CD14-positive monocyte (primary cell): ENCODE data around the gene KMT2C. TPM values are rescaled to one million over a fixed set of nuclear protein-coding genes. Genes with fewer than 3 reads are reported as not detected.
A peak's percentile ranks its signal among the peaks of the same experiment; 100 is the strongest.
"Not testable (repeated sequence)": the region's sequence is repeated elsewhere in the genome, so short reads cannot be mapped to it uniquely, and the experiment has no call there.

ENCODE experiments used
- DNase-seq, 3 donors: peaks; one replicate each; pipeline ENCODE4 v3.0.0-alpha.2; 2011 to 2022
- H2AFZ ChIP-seq: 2 replicates; pipeline ENCODE4 v1.6.0; 2012; ENCODE audit warnings: mild to moderate bottlenecking, low read depth, low read length, inconsistent platforms; ENCODE audit not compliant: insufficient read depth, poor library complexity, severe bottlenecking
- H3K27ac ChIP-seq, 2 donors: 1 replicate in 1 of 2; 2 replicates in 1 of 2; pipeline ENCODE4 v1.5.1; 2012 to 2013; ENCODE audit warnings: low read length in 2 of 2, control low read depth in 1 of 2, inconsistent platforms in 1 of 2, low read depth in 1 of 2, mild to moderate bottlenecking in 1 of 2
- H3K27me3 ChIP-seq, 2 donors: one replicate each; pipeline versions ENCODE4 v1.6.0 to v1.6.1; 2011 to 2013; ENCODE audit warnings: low read length in 2 of 2; ENCODE audit not compliant: control insufficient read depth in 2 of 2, insufficient read depth in 2 of 2
- H3K36me3 ChIP-seq, 2 donors: replicated peaks in 1 of 2; 1 replicate in 1 of 2; 2 replicates in 1 of 2; pipeline versions ENCODE4 v1.5.1 to v1.6.1; 2012 to 2013; ENCODE audit warnings: low read length in 2 of 2, control low read depth in 1 of 2, inconsistent platforms in 1 of 2, mild to moderate bottlenecking in 1 of 2; ENCODE audit not compliant: insufficient read depth in 2 of 2, control insufficient read depth in 1 of 2
- H3K4me1 ChIP-seq, 2 donors: 1 replicate in 1 of 2; 2 replicates in 1 of 2; pipeline versions ENCODE4 v1.5.1 to v1.6.1; 2012 to 2013; ENCODE audit warnings: low read length in 2 of 2, control low read depth in 1 of 2, inconsistent platforms in 1 of 2, mild to moderate bottlenecking in 1 of 2, moderate library complexity in 1 of 2; ENCODE audit not compliant: insufficient read depth in 2 of 2, control insufficient read depth in 1 of 2
- H3K4me2 ChIP-seq: replicated peaks from 2 replicates; pipeline ENCODE3; 2012; ENCODE audit warnings: low read length, moderate library complexity, mild to moderate bottlenecking; ENCODE audit not compliant: poor library complexity, severe bottlenecking; ENCODE audit errors: extremely low read depth
- H3K4me3 ChIP-seq, 3 experiments: fragments of 200-600 bp in 1 of 3; sonication (generic) in 1 of 3; replicated peaks in 1 of 3; 1 replicate in 2 of 3; 2 replicates in 1 of 3; pipeline ENCODE4 v1.5.1; 2011 to 2013; ENCODE audit warnings: low read length in 3 of 3, mild to moderate bottlenecking in 3 of 3, control low read depth in 2 of 3, low read depth in 2 of 3, inconsistent platforms in 1 of 3, moderate library complexity in 1 of 3
- H3K79me2 ChIP-seq: 2 replicates; pipeline ENCODE4 v1.6.0; 2012; ENCODE audit warnings: mild to moderate bottlenecking, control low read depth, inconsistent platforms, low read length, moderate library complexity; ENCODE audit not compliant: insufficient read depth
- H3K9ac ChIP-seq: 2 replicates; pipeline ENCODE4 v1.6.0; 2017; ENCODE audit warnings: low read length, mild to moderate bottlenecking; ENCODE audit not compliant: insufficient read depth, poor library complexity, severe bottlenecking
- H3K9me3 ChIP-seq, 2 donors: replicated peaks in 1 of 2; 1 replicate in 1 of 2; 2 replicates in 1 of 2; pipeline versions ENCODE4 v1.5.1 to v1.6.1; 2012 to 2013; ENCODE audit warnings: low read length in 2 of 2, control low read depth in 1 of 2; ENCODE audit not compliant: control insufficient read depth in 1 of 2, insufficient read depth in 1 of 2
- H4K20me1 ChIP-seq: 2 replicates; pipeline ENCODE4 v1.6.0; 2012; ENCODE audit warnings: mild to moderate bottlenecking, low read length, control low read depth, moderate library complexity; ENCODE audit not compliant: insufficient read depth
- H3K27ac Mint-ChIP-seq, 7 donors: one replicate each; pipeline ENCODE4 v1.8.0; 2020; ENCODE audit warnings: mild to moderate bottlenecking in 7 of 7, mixed read lengths in 7 of 7, moderate library complexity in 6 of 7, inconsistent platforms in 2 of 7
- H3K27me3 Mint-ChIP-seq, 3 donors: one replicate each; pipeline ENCODE4 v1.8.0; 2021 to 2022; ENCODE audit warnings: low read depth in 3 of 3, mild to moderate bottlenecking in 3 of 3, mixed read lengths in 3 of 3, moderate library complexity in 3 of 3, inconsistent platforms in 1 of 3
- H3K36me3 Mint-ChIP-seq, 2 donors: one replicate each; pipeline ENCODE4 v1.8.0; 2020; ENCODE audit warnings: mixed read lengths in 2 of 2, inconsistent platforms in 1 of 2, mild to moderate bottlenecking in 1 of 2
- H3K4me1 Mint-ChIP-seq: one replicate; pipeline ENCODE4 v1.8.0; 2020; ENCODE audit warnings: mild to moderate bottlenecking, mixed read lengths
- H3K4me3 Mint-ChIP-seq, 2 donors: one replicate each; pipeline ENCODE4 v1.8.0; 2020; ENCODE audit warnings: mild to moderate bottlenecking in 2 of 2, mixed read lengths in 2 of 2, moderate library complexity in 1 of 2
- H3K9me3 Mint-ChIP-seq, 7 donors: one replicate each; pipeline ENCODE4 v1.8.0; 2020 to 2022; ENCODE audit warnings: mixed read lengths in 7 of 7, mild to moderate bottlenecking in 6 of 7, moderate library complexity in 6 of 7, inconsistent platforms in 2 of 7
- WGBS: methylation state at CpG from one replicate; pipeline ENCODE4 v1.1.5; 2013; ENCODE audit warnings: missing lambda C conversion rate; ENCODE audit not compliant: insufficient coverage; 5-methylcytosine and 5-hydroxymethylcytosine counted together
- intact Hi-C, 2 donors: fragments of 100-400 bp; cut with micrococcal nuclease; formaldehyde crosslinking; loops; one replicate each; pipeline versions ENCODE4 v1.15.0 to v1.15.1; 2023
- polyA plus RNA-seq, 3 donors: library from polyadenylated mRNA; depleted of rRNA in 1 of 3; unstranded in 2 of 3; stranded (reverse) in 1 of 3; fragments of 300-500 nt in 2 of 3; fragments of >200 nt in 1 of 3; fragmentation: Illumina TruSeq in 2 of 3; gene quantifications; 1 replicate in 2 of 3; 2 replicates in 1 of 3; pipeline ENCODE4 v1.2.3, GENCODE V29; 2012 to 2021
- TF ChIP-seq, protein P1 (sequence below): fragments of 200-600 bp; IDR thresholded peaks from one replicate; pipeline ENCODE4 v1.8.0; 2022; ENCODE audit warnings: antibody characterized with exemption, mild to moderate bottlenecking

The KMT2C gene
- polyA plus RNA-seq, 3 donors: 4.5 to 26.1 (median 7.3) TPM

DNA sequence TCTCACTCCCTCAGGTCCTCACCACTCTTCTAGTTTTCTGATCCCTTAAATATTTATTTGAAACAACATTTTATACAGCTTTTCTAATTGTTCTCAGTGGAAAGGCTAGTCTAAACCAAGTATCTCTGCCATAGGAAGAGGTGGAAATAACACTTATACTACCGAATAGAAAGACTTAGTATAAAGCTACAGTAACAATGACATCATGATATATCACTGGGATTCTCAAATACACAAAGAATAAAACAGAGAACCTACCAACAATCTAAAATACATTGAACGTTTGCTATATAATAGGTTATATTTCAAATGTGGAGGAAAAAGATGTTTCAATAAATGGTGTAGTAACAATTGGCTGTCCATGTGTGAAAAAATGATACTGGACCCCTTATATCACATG lies 142.9 kb downstream of the KMT2C start:
- Histone ChIP-seq H4K20me1 (peaks cover 28% of the 10 kb centered on the region), H3K4me1 (no peaks in the 10 kb centered on the region), H3K9me3 (peaks cover 7 to 11% of the 10 kb centered on the region in 2 donors), H3K4me2 (no peak overlapping the region), H2AFZ (no peak overlapping the region), H3K36me3 (peaks cover 12 to 72% of the 10 kb centered on the region in 2 donors), H3K27me3 (no peaks in the 10 kb centered on the region), H3K9ac (no peak overlapping the region), H3K27ac (no peak overlapping the region), H3K79me2 (no peaks in the 10 kb centered on the region), H3K4me3 (no peak overlapping the region)
- Mint-ChIP-seq H3K36me3 (peaks cover 40 to 67% of the 10 kb centered on the region in 2 donors), H3K4me3 (no peak overlapping the region), H3K27me3 (no peaks in the 10 kb centered on the region), H3K4me1 (no peaks in the 10 kb centered on the region), H3K9me3 (peaks cover 3 to 11% (median 8%) of the 10 kb centered on the region in 7 donors), H3K27ac (peak overlapping the region in 1 of 7 donors; percentile 50)
- intact Hi-C loops: no loop called here
- TF ChIP-seq, protein P1, sequence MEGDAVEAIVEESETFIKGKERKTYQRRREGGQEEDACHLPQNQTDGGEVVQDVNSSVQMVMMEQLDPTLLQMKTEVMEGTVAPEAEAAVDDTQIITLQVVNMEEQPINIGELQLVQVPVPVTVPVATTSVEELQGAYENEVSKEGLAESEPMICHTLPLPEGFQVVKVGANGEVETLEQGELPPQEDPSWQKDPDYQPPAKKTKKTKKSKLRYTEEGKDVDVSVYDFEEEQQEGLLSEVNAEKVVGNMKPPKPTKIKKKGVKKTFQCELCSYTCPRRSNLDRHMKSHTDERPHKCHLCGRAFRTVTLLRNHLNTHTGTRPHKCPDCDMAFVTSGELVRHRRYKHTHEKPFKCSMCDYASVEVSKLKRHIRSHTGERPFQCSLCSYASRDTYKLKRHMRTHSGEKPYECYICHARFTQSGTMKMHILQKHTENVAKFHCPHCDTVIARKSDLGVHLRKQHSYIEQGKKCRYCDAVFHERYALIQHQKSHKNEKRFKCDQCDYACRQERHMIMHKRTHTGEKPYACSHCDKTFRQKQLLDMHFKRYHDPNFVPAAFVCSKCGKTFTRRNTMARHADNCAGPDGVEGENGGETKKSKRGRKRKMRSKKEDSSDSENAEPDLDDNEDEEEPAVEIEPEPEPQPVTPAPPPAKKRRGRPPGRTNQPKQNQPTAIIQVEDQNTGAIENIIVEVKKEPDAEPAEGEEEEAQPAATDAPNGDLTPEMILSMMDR: no peak
- no peak for DNase-seq
- WGBS: no CpG with 5 or more reads among the region's 2 CpGs

DNA sequence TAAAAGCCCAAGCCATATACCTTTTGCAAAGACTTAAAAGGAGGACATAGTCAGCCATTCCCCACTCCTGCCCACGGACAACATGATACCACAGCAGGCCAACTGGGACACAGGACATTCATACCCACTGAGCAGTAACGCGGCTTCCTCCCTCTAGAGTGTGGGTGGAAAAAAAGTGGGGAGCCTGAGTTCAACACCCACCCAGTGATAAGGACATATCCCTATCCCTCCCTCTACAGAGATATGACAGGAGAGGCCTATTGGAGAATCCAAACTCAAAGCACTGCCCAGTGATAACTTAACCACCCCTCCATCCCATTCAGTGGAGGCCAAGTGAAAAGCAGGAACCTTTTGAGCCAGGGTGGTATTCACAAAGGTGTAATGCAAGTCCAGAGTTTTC lies 148.8 kb downstream of the KMT2C start:
- H3K27ac ChIP-seq, H3K4me3 Mint-ChIP-seq, H3K4me1 ChIP-seq, H3K27me3 ChIP-seq, DNase-seq, H3K4me3 ChIP-seq, H3K27ac Mint-ChIP-seq, H3K9ac ChIP-seq, H3K4me2 ChIP-seq, H3K27me3 Mint-ChIP-seq, H3K4me1 Mint-ChIP-seq, intact Hi-C loops, H3K79me2 ChIP-seq, H2AFZ ChIP-seq: not testable (repeated sequence)
- H3K36me3 ChIP-seq: peaks cover 2 to 38% of the 10 kb centered on the region in 2 donors
- H3K9me3 ChIP-seq: peaks cover 7 to 16% of the 10 kb centered on the region in 2 donors
- peaks cover 24% of the 10 kb centered on the region for H4K20me1 ChIP-seq
- Mint-ChIP-seq H3K9me3 (peaks cover 3 to 12% (median 10%) of the 10 kb centered on the region in 7 donors), H3K36me3 (peaks cover 12 to 32% of the 10 kb centered on the region in 2 donors)
- whole genome bisulfite sequencing: no CpG with 5 or more reads among the region's 3 CpGs

DNA sequence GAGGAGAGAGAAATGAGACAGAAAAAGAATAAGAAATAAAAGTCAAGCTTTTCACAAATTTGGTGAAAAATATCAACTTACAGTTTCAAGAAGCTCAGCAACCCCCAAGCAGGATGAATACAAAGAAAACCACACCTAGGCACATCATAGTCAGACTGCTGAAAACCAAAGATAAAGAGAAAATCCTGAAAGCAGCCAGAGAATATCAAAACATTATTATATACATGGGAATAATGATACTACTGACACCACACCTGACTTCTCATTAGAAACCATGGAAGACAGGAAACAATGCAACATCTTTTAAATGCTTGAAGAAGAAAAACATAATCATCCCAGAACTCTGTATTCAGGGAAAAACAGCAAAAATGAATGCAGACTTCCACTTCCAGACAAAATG lies 149.6 kb downstream of the KMT2C start:
- H2AFZ ChIP-seq, intact Hi-C loops, H3K9ac ChIP-seq, H3K4me1 ChIP-seq, H3K27me3 Mint-ChIP-seq, H3K4me3 ChIP-seq, H3K27ac ChIP-seq, H3K4me3 Mint-ChIP-seq, H3K4me2 ChIP-seq, H3K27ac Mint-ChIP-seq, DNase-seq, H3K4me1 Mint-ChIP-seq, H3K27me3 ChIP-seq, H3K79me2 ChIP-seq: not testable (repeated sequence)
- peaks cover 24% of the 10 kb centered on the region for H4K20me1 ChIP-seq
- H3K9me3 ChIP-seq: peaks cover 7 to 16% of the 10 kb centered on the region in 2 donors
- peaks cover 3 to 13% (median 10%) of the 10 kb centered on the region in 7 donors for H3K9me3 Mint-ChIP-seq
- peaks cover 2 to 37% of the 10 kb centered on the region in 2 donors for H3K36me3 ChIP-seq
- H3K36me3 Mint-ChIP-seq: peaks cover 10 to 35% of the 10 kb centered on the region in 2 donors

DNA sequence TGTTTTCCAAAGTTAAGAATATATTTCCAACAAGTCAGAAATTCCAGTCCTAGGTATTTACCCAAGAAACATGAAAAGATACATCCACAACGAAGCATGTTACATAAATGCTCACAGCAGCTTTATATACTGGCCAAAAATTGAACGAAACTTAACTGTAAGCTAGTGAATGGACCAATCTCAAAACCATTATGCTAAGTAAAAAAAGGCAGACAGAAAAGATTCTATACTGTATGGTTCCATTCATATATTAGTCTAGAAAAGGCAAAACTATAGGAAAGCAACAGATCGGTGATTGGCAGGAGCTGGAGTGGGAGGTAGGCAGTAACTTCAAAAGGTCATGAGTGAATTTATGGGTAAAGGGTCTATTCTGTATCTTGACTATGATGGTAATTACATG lies 150.8 kb downstream of the KMT2C start:
- not testable (repeated sequence) for H3K4me3 ChIP-seq

More for the DNA sequence above, 150.8 kb downstream of the KMT2C start:
- intact Hi-C loops, DNase-seq, H3K4me1 ChIP-seq, H3K27ac Mint-ChIP-seq, H3K79me2 ChIP-seq, H3K27ac ChIP-seq, H3K4me1 Mint-ChIP-seq, H3K27me3 Mint-ChIP-seq, H3K9ac ChIP-seq, H3K4me2 ChIP-seq, H3K4me3 Mint-ChIP-seq, H2AFZ ChIP-seq, H3K27me3 ChIP-seq: not testable (repeated sequence)
- Histone ChIP-seq H4K20me1 (peaks cover 24% of the 10 kb centered on the region), H3K36me3 (peaks cover 2 to 37% of the 10 kb centered on the region in 2 donors), H3K9me3 (peaks cover 4 to 16% of the 10 kb centered on the region in 2 donors)
- WGBS: 60% methylated on average over 1 of the region's 3 CpGs
- H3K9me3 Mint-ChIP-seq: peaks cover 2 to 13% (median 9%) of the 10 kb centered on the region in 7 donors
- peaks cover 10 to 31% of the 10 kb centered on the region in 2 donors for H3K36me3 Mint-ChIP-seq
